Endometrial microvascular endothelial cells (primary cell): ENCODE measurements around the gene TMEM179. TPM values are rescaled to one million over a fixed set of nuclear protein-coding genes. Genes with fewer than 3 reads are reported as not detected.

Experiments
- in situ Hi-C: cut with HindIII; loops from 2 replicates; pipeline ENCODE4 v1.10.0; 2017; ENCODE audit warnings: low sequenced_read_pairs, low pct_unique_long_range_greater_than_20kb; ENCODE audit errors: inconsistent ontology term
- total RNA-seq: library from RNA; depleted of rRNA; stranded (reverse); fragments of >200 nt; gene quantifications from one replicate; pipeline ENCODE4 v1.2.3, GENCODE V29; 2015; ENCODE audit errors: inconsistent ontology term

The TMEM179 gene
- total RNA-seq, 1 donor from 2014 or later = not detected

DNA sequence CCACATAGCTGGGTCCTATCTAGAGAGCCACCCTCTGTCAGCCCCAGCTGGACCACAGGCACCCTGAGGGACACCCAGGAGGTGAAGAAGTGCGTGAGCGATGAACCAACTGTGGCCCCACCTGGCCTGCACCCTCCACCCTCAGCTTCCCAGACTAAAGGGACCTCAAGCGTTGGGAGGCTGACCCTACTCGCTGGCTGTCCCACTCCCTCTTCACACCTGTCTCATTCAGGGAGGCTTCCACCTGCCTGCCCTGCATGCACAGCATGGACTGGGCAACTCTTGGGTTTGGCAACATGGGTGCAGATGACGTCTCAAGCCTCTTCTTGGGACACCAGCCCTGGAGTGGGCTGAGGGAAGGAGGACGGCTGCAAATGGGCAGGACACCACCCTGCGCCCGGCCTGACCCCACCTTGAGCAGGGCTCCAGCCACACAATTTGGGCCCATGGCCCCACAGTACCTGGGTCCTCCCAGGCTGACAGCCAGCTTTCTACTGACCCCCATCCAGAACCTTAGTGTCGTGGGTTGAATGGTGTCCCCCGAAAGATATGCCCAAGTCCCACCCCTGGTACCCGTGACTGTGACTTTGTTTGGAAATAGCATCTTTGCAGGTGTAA is 2.1 kb downstream of the TMEM179 start:
- in situ Hi-C loops = no loop called here

DNA sequence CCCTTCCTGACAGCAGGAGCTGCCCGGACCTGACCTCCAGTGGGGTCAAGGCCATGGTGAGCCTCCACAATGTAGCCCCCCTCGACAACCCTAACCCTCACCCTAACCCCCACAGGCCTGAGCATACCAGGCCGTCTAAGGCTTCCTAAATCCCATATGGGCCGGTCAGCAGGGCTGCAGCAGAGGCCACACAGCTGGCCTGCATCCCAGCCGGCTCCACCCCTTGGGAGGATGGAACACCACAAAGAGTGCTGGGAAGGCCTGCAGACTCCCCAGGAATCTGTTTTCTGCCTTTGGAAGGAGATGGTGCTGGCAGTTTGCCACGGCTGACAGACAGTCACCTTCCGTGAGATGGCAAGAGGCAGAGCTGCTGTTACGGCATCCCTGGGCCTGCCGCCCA is 2.8 kb downstream of the TMEM179 start:
- in situ Hi-C loops = no loop called here

DNA sequence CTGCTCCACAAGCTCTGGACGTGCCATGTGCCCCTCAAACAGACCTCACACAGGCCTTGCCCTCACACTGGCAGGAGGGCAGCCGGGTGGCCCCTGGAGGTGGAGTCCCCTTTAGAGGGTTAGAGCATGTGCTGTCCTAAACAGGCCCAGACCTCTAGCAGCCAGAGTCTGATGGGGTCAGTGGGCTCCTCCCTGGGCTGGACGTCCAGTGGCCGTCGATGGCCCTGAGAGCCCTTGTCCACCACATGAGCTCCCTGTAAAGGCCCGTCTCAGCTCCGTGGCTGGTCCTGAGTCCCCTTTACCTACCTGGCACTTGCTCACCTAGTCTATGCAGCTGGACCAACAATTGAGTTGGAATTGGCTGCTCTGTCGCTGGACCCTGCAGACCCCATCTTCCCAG is 3.8 kb downstream of the TMEM179 start:
- in situ Hi-C loops = no loop called here

DNA sequence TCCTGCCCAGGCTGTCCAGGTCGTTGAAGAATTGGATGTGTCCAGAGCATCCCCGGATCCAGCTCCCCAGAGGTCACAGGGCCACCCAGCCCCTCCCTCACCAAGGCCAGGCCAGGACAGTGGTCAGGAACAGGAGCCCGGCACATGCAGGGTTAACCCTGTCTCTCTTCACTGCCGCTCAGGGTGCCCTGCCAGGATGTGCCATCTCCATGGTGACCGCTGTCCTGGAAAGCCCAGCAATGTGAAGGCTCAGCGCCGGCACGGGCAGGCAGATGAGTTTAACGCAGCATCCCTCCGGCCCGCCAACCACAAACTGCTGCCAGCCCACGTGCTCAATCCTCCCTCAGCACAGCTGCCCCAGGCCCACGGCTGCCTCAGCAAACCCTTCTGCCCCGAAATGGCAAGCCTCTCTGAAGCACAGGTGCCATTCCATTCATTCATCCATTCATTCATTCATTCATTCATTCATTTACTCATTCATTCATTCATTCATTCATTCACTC is 4.4 kb downstream of the TMEM179 start:
- in situ Hi-C loops = no loop called here

DNA sequence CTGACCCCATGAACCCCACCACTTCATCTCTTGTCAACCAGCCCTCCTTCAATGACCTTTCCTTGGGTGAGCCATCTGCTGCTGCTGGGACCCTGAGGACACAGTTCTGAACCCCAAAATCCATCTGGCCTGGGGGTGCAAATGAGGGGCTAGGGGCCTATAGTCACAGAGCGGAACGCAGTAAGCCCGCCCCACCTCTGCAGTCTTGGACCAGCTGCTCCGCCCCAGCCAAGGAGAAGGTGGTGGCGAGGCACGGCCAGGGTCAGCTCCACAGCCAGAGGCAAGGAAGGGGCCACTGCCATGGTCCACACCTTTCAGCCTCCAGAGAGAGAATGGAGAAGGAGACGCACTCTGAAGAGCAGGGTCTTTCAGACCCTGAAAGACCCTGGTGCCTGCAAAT is 5.1 kb downstream of the TMEM179 start:
- in situ Hi-C loops = no loop called here

DNA sequence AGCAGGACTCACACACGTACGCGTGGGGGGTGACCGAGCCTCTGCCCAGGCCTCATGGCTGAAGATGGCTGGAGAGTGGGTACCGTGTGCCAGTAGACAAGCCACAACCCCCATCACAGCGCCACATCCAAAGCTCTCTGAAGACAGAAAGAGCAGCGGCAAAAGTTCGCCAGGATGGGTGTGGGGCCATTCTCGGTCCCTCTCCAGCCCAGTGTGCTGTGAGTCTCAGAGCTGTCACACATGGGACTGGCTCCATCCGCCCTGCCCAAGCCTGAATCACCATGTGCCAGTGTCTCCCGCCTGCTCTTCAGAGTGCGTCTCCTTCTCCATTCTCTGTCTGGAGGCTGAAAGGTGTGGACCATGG is 5.7 kb downstream of the TMEM179 start:
- in situ Hi-C loops = no loop called here

DNA sequence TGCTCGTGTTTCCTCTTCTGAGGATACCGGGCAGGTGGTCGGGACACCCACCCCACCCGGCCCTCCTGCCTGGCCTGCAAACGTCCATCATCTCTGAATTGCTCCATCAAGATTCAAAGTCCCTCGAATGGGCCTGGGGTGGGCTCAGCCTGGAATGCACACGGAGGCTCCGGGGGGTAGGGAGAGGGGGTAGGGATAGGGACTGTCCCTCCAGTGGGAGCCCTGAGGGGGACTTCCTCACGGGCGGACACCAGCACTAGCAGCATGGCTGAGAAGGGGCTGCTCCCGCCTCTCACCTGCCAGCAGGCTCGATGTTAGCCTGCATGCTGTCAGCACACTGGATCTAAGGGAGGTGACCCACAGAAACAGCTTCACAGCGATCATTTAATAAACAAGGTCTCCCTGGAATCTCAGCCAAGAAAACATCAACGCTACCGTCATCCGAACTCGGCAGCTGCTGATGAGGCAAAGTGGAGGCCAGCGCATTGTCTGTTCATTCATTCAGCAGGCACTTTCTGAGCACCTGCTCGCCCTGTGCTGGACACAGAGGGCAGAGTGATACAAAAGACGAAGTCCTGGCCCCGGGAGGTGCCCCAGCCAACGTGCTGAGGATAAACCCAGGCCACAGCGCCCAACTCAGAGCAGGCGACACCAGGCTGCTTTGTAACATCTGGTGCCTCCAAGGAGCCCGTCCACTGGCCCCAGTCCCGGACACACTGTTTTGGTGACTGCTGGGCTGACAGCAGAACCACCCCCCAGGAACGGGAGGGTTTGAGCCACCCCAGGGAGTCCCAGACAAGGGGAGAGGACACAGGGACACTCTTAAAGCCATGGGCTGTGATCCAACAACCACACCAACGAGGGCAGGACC is 6.3 kb downstream of the TMEM179 start:
- in situ Hi-C loops = no loop called here

DNA sequence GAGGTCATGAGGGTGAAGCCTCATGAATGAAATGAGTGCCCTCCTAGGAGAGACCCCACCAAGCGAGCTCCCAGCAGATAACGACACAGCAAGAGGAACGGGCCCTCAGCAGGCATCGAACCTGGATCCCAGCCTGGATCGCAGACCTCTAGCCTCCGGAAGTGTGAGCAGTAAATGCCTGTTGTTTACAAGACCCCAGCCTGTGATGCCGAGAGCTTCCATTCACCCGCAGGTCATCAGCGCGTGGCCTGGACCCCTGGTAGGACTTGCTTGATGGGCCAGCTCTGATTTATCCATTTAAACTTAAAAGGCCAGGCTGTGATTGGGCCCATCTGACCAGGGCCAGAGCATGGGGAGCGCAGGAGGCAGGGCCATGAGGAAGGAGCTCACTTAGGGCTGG is 7.0 kb downstream of the TMEM179 start:
- in situ Hi-C loops = no loop called here

DNA sequence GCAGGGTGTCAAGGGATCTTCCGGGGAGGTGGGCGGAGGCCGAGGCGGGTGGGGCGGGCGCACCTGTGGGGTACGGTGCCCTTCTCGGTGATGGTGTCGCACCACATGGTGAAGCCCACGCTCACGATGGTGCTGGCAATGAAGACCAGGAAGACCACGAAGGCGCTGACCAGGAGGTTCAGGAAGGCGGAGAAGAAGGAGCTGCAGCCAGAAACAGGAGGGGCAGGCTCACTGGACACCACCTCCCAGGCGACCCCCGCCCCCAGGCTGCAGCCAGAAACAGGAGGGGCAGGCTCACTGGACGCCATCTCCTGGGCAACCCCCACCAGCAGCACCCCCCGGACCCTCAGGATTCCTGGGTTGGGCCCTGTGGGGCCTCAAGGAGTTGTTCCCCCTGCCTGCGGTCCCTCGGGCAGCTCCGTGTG is 7.6 kb downstream of the TMEM179 start:
- in situ Hi-C loops = no loop called here

DNA sequence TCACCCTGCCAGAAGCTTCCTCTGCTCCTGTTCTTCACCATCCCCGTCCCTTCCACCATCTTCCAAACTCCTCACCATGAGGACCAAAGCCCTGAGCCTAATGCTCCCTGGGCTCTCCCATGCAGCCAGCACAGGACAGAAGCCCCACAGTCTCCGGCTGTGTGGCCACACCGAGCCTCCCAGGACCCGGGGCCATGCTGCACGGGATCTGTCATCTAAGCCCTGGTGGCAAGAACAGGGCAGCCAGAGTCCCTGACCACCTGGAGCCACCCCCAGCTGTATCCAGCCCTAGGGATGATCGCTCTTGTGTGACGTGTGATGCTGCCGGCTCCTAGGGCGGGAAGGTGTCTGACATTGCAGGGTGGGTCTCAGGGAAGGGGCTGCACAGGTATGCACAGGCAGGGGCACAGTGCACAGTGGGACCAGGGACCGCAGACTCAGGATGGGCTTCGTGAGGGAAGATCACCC is 8.1 kb downstream of the TMEM179 start:
- in situ Hi-C loops = no loop called here

DNA sequence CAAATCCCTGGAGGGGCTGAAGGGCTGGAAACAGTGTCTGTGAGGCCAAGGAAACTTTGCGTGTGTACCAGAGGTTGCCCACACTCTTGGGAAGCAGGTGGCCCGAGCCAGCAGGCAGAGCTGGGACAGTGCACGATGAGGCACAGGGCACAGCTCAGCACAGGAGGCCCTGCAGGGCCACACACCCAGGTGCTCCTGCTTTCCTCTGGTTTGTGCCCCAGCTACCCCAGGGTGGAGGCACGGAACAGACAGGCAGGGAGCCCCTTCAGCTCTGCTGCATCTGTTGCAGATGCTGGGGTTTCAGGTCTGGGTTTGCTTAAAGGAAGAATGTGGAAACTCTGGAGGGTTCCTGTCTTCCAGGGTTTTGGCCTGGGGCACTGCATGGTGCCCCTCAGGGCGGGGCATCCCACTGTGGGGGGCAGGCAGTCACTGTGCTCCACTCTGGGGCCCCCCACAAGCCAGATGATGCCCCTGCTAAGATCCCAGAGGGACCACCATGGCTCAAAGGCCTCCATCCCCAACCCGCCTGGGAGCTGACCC is 8.6 kb downstream of the TMEM179 start:
- in situ Hi-C loops = no loop called here

DNA sequence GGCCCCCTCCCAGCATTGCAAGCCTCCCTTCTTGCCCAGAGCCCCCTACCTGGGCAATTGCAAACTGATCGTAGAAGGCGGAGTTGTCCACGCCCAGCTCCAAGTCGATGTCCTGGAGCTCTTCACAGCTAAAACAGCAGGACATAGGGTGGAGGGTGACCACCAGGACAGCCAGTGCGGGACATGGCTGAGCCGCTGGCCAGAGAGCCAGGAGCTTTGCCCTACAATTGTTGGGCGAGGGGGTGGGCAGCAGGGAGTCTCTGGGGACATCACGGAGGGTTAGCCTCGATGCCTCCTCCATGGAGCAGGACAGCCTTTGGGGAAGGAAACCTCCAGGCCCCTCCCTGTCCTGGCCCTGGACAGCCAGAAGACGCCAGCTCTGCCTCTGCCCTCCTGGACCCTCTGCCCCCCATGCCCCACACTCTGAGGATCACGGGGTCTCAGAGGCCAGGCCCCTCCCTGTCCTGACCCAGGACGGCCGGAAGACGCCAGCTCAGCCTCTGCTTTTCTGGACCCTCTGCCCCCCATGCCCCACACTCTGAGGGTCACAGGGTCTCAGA is 9.4 kb downstream of the TMEM179 start:
- in situ Hi-C loops = no loop called here

DNA sequence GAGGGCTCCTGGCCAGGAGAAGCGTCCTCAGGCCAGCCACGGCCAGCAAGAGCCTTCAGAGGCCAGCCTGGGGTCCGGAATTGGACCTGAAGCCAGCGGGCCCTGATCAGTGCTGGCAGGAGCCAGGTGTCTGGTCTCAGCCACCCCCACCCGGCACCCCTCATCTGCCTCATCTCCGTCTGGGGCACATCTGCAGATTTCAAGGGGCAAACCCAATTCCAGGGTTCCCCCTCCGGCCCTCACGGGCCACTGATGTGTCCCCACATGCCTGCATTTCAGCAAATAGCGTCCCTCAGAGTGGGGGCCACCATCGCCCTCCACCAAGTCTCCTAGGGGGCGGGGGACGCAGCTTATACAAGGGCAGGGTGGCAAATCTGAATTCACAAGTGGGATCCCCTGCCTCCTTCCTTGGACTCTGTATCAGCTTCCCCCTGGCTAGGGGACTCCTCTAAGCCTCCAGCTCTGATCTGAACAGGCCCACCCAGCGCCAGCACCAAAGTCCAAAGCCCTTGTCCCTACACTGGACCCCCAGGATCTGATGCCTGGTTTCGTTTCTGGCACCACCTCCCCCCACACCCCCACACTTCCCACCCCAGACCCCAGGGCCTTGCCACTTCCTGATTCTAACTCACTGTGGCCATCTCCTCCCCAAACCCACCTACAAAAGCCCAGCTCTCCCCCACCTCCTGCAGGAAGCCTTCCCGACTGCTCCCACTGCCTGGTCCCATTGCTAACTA is 10.1 kb downstream of the TMEM179 start:
- in situ Hi-C loops = no loop called here

DNA sequence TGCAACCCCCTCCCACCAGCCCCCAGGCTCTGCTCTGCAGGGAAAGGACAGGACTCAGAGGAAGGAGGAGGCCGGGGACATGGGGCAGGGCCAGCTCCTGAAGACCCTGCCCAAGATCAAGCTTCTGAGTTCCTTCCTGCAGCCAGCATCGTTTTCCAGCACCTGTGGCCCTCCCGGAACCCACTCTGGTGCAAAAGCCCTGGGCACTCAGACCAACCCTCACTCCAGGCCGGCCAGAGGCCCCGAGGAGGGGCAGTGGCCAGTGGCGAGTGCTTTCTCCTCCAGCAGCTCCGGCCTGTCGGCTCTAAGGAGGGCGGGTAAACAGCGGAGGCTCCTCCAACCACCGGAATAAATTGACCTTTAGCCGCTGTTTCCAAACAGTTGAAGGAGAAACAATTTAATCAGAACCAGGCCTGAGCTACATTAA is 10.8 kb downstream of the TMEM179 start:
- in situ Hi-C loops = no loop called here

DNA sequence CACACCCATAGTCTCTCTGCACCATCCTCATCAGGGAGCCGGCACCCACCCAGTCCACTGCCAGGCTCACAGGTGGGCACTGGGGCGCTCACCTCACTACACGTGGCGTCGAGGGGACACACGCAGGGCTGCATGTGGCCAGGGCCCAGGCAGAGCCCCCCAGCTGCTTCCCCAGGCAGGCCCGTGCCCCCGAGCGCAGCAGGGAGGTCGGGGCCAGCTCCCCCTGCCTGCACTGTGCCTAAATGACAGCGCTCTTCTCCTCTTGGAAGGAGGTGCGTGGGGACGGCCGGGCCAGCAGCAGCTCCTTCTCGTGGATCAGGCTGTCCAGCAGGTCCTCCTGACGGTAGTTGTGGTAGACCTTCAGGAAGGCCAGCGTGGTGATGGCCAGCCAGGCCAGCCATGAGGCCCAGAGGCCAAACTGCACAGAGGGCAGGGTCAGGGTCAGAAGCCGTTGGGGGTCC is 11.3 kb downstream of the TMEM179 start:
- in situ Hi-C loops = no loop called here

DNA sequence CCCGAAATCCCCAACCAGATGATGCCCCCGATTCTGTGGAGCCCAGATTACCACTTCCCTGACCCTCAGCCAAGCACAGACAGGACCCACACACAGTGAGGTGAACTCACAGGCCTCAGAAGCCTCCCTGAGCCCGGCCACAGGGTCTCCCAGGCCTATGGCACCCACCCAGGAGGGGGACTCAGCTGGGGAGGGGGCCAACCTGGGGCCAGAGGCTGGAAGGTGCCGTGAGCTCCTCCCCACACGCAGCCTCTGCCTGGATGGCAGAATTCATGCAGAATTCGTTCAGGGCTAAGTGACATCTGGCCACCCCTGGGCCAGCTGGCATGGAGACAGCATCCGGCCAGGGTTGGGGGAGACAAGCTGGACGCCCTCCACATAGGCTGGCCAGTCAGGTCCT is 11.8 kb downstream of the TMEM179 start:
- in situ Hi-C loops = no loop called here

DNA sequence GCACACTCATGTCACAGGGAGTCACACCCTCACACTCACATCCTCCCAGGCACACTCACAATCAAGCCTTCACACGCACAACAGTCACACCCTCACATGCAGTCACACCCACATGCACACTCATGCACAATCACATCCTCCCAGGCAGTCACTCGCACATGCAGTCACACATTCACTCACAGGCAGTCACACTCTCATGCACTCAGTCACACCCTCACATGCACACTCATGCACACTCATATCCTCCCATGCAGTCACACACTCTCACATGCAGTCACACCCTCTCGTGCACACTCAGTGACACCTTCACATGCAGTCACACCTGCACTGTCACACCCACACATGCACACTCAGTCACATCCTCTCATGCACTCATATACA is 12.3 kb downstream of the TMEM179 start:
- in situ Hi-C loops = no loop called here

DNA sequence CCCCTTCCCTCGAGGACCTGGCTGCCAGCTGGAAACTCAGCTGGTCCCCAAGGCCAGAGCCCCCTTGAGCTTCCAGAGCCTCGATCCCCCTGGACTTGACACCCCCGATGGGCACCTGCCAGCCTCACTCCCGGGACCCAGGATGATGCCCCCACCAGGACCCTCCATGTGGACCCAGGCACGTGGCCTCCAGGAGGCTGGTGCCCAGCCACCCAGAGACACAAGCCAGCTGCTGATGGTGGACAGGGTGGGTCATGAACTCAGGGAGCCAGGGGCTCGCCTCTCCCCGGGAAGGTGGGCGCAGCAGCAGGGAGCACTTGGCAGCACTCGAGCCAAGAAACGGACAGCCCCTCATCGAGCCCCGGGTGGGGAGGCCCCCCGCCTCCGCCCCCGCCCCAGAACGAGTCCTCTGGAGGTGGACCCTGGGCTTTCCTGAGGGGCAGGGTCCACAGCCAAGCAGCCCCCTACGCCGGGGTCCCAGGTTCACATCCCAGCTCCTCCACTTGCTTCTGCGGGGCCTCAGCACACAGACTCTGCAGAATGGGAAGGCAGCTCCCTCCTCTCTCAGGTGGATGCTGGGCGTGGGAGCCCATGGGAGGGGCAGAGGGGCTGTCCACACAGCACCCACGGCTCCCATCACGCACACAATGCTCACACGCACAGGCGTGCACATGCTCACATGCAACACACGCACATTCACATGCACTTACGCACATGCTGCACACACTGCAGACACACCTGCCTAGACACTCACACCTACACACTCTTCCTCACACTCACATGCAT is 12.9 kb downstream of the TMEM179 start:
- in situ Hi-C loops = no loop called here
